22Rv1 (cell line): ENCODE measurements around the gene NBEA.

Experiments used
- ZFX ChIP-seq: fragments of 450-650 bp; IDR thresholded peaks from 2 replicates; pipeline ENCODE4 v1.6.1; 2017; ENCODE audit warnings: antibody characterized with exemption, borderline replicate concordance
- TF ChIP-seq, protein P1 (sequence below): fragments of 450-650 bp; IDR thresholded peaks from 2 replicates; pipeline ENCODE4 v1.5.1; 2017; ENCODE audit warnings: mild to moderate bottlenecking

GRCh38 chr13:34901572-34901971, 40.5 kb upstream of the NBEA start:
- TF ChIP-seq, protein P1, sequence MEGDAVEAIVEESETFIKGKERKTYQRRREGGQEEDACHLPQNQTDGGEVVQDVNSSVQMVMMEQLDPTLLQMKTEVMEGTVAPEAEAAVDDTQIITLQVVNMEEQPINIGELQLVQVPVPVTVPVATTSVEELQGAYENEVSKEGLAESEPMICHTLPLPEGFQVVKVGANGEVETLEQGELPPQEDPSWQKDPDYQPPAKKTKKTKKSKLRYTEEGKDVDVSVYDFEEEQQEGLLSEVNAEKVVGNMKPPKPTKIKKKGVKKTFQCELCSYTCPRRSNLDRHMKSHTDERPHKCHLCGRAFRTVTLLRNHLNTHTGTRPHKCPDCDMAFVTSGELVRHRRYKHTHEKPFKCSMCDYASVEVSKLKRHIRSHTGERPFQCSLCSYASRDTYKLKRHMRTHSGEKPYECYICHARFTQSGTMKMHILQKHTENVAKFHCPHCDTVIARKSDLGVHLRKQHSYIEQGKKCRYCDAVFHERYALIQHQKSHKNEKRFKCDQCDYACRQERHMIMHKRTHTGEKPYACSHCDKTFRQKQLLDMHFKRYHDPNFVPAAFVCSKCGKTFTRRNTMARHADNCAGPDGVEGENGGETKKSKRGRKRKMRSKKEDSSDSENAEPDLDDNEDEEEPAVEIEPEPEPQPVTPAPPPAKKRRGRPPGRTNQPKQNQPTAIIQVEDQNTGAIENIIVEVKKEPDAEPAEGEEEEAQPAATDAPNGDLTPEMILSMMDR: no peak
- TF ChIP-seq ZFX: no peak
